SW480 (cell line): ENCODE measurements around the gene DRC7.
"Not testable (repeated sequence)": the region's sequence is repeated elsewhere in the genome, so short reads cannot be mapped to it uniquely, and the experiment has no call there.

Experiments used
- DNase-seq: peaks from one replicate; pipeline ENCODE4 v3.0.0-alpha.2; 2016; ENCODE audit warnings: low spot score

Gene DRC7

DNA sequence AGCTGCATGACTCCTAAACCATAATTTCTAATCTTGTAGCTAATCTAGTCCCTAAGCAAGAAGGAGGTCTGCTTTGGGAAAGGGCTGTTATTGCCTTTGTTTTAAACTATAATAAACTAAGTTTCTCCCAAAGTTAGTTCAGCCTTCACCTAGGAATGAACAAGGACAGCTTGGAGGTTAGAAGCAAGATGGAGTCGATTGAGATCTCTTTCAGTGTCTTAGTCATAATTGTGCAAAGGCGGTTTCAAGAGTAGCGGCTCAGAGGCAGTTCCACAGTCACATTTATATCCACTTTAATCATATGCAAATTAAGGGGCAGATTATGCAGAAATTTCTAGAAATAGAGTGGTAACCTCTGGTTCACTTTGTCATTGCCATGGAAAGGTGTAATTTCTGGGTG is 17.4 kb downstream of the DRC7 start:
- no peak for DNase-seq

DNA sequence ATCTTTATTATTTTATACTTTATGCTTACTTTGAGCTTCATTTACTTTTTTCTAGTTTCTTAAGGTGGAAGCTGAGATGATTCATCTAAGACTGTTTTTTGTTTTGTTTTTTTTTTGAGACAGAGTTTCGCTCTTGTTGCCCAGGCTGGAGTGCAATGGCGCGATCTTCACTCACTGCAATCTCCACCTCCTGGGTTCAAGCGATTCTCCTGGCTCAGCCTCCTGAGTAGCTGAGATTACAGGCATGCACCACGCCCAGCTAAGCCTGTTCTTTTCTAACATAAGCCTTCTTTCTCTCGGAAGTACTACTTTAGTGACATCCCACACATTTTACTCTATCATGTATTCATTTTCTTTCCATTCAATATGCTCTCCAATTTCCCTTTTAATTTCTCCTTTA is 18.0 kb downstream of the DRC7 start:
- not testable (repeated sequence) for DNase-seq

DNA sequence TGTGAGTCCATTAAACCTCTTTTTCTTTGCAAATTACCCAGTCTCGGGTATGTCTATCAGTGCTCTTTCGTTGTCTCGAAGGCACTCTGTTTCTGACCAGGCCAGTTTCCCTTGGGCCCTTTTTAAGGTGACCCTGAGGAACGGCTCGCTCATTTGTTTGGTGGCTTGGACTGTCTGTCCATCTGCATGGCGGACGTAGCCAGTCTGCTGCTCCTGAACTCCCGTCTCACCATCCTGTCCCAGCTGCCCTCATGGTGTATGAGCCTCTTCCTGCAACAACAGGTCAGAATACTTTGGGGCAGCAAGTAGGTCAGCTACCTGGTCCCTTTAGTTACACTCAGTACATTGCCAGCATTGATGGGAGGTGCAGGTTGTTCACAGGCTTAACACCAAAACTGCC is 19.0 kb downstream of the DRC7 start:
- no peak for DNase-seq

DNA sequence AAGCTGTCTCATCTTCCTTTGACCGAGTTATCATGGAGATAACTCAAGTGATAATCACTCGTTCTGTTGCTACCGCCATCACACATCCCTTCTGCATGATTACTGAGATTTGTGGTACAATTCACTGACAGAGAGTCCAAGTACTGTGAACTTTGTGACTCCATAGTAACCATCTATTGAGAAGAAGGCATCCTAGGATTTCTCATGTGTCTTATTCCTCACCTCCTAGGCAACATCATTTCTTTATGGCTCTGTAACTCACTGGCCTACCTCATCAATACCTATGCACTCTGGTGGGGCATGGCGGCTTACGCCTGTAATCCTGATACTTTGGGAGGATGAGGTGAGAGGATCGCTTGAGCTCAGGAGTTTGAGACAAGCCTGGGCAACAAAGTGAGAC is 19.4 kb downstream of the DRC7 start:
- no peak for DNase-seq

DNA sequence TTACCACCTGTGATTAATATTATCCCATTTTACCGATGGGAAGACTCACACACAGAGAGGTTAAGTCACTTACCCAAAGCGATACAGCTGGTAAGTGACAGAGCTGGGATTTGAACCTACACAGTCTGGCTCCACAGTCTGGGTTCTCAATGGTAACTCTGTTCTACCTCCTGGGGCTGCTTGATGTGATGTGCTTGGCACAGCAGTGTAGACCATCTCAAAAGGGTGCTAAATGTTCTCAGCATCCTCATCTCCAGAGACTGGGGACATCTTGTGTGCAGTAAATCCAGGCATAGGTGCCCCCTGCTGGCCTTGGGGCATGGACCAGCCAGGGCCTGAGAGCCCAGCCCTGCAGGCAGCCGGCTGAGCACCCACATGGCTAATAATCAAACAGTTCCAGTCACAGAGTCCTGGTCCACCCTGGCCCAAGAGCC is 25.6 kb downstream of the DRC7 start:
- peak; percentile 38 for DNase-seq

DNA sequence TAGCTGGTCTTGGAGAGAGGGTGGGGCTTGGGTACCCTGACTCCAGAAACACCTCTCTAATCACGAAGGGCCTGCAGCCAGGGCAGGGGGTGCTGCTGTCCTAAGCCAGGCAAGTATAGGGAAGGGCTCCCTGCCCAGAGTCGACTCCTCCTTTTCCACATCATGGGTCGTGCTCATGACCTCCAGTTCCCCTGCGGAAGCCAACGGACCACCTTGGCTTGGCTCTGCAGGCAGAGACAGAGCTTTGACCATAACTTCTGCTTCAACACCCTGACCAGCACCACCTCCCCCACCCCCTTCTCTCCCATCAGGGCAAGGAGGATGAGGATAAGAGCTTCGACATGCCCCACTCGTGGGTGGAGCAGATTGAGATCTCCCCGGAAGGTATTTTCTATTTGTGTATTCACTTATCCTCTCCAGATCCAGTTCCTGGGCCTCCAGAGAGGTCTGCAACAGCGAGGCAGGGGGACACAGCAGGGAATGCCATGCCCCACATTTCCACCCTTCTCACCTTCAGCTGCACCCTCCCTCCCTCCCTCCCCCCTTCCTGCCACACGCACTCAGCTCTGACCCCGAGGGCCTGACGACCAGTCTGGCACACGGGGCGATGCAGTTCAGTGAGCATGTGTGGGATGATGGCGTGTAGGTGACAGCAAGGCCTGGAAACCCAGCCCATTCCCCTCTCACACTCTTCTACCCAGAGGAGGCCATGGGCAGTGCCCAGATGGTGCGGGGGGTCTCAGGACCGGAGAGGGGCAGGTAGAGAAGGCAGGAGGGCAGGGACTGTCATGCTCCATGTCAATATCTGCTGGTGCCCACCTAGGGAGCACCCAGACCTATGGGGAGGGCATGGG is 27.0 kb downstream of the DRC7 start:
- no peak for DNase-seq

DNA sequence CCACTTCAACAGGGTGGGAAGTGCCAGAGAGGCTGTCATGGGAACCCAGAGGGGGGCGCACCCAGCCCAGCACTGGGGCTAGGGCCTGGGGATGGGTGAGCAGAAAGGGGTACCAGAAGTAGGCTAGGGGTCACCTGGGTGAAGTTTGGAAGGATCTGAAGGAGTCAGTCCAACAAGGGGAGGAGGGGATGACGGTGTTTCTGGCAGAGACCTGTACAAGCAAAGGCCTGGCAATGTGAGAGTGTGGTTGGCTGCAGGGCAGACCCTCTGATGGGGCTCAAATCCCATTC is 27.5 kb downstream of the DRC7 start:
- no peak for DNase-seq

DNA sequence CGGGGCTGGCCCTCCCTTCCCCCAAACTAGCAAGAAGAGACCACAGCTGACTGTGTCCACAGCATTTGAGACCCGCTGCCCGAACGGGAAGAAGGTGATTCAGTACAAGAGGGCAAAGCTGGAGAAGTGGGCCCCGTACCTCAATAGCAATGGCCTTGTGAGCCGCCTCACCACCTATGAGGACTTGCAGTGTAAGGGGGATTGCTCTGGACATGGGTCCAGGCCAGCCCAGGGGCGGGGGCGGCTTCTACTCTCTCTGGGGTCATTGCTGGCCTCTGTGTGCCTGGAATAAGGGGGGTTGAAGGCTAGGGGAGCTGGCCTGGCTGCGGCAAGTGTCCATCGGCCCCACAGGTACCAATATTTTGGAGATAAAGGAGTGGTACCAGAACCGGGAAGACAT is 28.0 kb downstream of the DRC7 start:
- DNase-seq: no peak

DNA sequence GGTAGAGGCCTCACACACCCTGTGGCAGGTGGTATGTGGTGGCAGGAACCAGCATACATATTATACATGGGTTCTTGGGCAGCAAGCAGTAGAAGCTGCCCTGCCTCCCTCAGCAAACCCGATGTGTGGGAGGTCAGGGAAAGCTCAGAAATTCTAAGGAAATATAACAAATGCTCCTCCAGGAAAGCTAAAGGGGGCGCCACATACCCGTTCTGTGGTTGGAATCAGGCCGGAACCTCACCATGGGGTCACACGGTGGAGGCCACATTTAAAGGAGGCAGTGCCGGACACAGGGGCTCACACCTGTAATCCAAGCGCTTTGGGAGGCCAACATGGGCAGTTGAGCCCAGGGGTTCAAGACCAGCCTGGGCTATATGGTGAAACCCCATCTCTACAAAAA is 28.6 kb downstream of the DRC7 start:
- peak; percentile 7 for DNase-seq

DNA sequence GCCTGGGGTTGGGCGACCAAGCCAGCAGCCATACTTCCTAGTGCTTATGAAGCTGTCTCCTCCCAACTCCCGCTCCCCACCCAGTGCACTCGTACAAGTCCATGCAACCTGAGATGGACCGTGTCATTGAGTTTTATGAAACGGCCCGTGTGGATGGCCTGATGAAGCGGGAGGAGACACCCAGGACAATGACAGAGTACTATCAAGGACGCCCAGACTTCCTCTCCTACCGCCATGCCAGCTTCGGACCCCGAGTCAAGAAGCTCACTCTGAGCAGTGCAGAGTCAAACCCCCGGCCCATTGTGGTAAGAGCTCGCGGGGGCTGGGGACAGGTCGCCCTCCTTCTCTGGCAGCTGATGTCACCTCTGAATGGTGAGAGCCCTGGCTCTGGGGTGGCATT is 29.9 kb downstream of the DRC7 start:
- no peak for DNase-seq

DNA sequence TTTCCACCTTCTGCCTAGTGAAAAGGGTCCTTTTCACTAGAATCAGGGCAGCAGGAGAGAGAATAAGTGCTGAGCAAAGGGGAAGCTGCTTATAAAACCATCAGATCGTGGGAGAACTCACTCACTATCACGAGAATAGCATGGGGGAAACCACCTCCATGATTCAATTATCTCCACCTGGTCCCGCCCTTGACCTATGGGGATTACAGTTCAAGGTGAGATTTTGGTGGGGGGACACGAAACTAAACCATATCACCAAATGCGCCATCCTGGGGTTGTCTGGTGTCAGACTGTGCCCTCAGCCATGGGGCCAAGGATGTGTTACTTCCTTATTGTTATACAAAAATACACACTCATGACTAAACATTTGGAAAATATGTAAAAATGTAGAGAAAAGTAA is 30.5 kb downstream of the DRC7 start:
- DNase-seq: no peak

DNA sequence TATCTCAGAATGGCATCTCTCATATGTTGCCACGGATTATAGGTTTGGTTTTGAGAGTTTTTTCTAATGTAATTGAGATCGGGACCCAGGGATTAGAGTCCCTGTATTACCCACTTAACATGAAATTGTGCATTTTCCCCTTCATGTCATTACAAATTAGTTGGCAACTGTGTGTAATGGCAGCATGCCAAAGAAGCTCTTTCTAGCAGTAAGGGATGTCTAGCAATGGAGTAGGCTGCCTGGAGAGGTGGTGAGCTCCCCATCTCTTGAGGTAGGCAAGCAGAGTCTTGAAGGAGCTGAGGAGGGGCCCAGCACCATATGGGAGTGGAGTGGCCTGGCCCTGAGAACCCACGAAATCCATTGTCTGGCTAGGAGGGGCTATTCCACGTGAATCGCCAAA is 30.9 kb downstream of the DRC7 start:
- no peak for DNase-seq

DNA sequence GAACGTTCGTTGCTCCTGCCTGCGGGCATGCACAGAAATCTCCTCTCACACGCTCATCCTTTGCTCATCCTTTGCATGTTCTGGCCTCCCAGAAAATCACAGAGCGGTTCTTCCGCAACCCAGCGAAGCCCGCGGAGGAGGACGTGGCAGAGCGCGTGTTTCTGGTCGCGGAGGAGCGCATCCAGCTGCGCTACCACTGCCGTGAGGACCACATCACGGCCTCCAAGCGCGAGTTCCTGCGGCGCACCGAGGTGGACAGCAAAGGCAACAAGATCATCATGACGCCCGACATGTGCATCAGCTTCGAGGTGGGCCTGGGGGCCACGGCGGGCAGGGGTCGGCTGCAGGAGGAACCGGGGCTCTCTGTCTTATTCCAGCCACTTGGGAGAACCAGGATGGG is 31.4 kb downstream of the DRC7 start:
- DNase-seq: no peak

DNA sequence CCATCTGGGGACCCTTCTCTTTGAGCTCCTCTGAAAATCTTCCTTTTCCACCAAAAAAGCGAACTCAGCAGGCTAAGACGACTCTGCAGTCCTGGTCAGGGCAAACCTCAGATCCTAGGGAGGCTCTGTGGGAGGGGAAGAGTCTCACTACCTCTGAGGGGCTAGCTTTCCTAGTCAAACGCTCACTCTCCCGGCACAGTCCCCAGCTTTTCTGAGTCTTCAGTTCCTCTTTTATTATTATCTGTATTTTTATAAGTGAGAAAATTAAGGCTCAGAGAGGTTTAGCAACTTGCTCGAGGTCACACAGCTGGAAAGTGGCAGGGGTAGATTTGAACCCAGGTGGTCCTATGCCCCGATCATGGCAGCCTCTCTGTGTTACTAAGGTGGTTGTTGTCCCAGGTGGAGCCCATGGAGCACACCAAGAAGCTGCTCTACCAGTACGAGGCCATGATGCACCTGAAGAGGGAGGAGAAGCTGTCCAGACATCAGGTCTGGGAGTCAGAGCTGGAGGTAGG is 31.9 kb downstream of the DRC7 start:
- no peak for DNase-seq

DNA sequence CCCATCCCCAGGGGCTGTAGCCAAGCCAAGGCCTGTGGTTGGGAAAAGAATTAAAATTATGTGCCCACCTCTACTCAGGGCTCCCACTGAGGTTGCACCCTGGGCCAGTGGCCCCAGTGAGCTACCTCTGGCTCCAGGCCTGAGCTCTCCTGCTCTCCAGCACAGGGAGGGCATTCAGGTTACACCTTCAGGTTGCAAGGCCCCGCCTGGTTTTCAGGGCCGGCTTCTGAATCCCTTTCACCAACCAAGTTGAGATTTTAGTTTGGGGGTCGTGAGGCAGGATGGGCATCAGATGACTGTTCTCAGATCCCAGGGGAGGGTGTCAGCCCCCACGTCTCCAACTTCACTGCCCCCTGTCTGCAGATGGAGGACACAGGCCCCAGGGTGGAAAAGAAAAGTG is 33.0 kb downstream of the DRC7 start:
- no peak for DNase-seq

DNA sequence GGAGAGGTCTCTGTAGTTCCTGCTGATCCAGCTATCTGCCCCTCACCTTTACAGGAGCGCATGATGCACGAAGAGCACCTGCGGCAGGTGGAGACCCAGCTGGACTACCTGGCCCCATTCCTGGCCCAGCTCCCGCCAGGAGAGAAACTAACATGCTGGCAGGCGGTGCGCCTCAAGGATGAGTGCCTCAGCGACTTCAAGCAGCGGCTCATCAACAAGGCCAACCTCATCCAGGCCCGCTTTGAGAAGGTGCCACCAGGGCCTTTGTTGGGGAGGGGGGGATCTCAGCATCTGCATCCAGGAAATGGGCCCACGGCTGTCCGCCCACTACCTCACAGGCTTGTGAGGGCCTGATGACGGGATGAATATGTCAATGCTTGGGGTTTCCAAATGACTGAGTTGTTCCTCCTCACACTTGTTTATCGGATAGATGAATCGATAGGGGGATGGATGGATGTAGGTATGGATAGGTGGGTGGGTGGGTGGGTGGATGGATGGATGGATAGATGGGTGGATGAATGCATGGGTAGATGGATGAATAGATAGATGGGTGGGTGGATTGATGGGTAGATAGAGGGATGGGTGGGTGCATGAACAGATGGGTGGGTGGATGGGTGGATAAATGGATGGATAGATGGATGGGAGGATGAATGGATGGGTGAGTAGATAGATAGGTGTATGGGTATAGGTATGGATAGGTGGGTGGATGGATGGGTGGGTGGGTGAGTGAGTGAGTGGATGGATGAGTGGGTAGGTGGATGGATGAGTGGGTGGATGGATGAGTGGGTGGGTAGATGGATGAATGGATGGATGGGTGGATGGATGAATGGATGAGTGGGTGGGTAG is 34.0 kb downstream of the DRC7 start:
- DNase-seq: no peak

DNA sequence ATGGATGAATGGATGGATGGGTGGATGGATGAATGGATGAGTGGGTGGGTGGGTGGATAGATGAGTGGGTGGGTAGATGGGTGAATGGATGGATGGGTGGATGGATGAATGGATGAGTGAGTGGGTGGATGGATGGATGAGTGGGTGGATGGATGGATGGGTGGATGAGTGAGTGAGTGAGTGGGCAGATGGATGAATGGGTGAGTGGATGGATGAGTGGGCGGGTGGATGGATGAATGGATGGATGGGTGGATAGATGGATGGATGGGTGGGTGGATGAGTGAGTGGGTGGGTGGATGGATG is 34.5 kb downstream of the DRC7 start:
- no peak for DNase-seq

DNA sequence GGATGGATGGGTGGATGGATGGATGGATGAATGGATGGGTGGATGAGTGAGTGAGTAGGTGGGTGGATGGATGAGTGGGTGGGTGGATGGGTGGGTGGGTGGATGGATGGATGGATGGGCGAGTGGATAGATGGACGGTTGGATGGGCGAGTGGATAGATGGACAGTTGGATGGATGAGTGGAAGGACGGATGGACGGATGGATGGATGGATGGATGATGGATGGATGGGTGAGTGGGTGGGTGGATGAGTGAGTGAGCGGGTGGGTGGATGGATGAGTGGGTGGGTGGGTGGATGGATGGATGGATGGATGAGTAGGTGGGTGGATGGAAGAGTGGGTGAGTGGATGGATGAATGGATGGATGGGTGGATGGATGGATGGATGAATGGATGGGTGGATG is 35.2 kb downstream of the DRC7 start:
- not testable (repeated sequence) for DNase-seq

DNA sequence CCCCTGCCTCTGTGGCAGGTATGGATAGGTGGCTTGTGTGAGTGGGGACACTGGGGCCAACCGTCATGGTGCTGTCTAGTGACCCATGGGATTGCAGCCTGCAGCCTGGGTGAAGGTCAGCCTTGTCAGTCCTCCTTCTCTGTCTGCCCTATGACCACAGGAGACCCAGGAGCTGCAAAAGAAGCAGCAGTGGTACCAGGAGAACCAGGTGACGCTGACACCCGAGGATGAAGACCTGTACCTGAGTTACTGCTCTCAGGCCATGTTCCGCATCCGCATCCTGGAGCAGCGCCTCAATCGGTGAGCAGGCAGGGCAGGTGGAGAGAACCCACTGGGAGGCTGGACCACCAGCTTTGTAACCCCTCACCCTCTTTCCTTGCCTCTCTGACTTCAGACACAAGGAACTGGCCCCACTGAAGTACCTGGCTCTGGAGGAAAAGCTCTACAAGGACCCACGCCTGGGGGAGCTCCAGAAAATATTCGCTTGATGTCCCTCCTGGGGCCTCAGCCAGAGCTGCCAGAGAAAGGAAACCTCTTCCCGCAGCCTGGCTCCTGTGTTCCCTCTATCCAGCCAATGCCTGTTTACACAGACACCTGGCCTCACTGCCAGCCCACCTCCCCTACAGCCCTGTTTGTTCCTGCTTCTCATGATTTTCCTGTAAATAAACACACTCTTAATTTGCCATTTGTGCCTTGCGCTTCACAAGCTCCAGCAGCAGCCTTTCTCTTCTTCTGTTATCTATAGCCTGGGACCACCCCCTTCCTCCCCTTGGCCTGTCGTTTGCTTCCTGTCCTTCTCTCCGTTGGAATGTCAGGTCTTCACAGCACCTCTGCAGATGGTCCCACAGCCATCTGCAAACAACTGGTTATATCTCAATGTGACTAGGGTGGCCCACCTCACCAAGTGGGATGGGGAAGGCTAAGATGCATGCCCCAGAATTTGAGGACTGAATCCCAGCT is 36.4 kb downstream of the DRC7 start:
- DNase-seq: no peak

DNA sequence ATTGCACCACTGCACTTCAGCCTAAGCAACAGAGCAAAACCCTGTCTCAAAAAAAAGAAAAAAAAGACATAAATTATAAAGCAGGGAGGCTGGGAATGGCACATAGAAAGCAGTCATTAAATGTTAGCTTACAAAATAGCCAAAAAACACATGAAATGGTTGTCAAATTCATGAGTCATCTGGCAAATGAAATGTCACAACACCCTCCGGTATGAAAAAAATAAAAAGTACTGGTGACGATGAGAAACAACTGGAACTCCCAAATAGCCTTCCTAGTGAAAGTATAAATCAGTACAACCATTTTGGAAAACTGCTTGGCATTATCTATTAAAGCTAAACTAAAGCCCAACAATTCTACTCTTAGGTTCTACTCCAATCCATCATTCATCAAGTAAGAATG is 37.4 kb downstream of the DRC7 start:
- DNase-seq: no peak

DNA sequence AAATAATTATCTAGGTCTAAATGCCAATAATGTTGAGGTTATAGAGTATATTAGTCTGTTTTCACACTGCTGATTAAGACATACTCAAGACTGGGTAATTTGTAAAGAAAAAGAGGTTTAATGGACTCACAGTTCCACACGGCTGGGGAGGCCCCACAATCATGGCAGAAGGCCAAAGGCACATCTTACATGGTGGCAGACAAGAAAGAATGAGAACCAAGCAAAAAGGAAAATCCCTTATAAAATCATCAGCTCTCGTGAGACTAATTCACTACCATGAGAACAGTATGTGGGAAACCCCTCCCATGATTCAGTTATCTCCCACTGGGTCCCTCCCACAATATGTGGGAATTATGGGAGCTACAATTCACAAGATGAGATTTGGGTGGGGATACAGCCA is 38.1 kb downstream of the DRC7 start:
- no peak for DNase-seq

DNA sequence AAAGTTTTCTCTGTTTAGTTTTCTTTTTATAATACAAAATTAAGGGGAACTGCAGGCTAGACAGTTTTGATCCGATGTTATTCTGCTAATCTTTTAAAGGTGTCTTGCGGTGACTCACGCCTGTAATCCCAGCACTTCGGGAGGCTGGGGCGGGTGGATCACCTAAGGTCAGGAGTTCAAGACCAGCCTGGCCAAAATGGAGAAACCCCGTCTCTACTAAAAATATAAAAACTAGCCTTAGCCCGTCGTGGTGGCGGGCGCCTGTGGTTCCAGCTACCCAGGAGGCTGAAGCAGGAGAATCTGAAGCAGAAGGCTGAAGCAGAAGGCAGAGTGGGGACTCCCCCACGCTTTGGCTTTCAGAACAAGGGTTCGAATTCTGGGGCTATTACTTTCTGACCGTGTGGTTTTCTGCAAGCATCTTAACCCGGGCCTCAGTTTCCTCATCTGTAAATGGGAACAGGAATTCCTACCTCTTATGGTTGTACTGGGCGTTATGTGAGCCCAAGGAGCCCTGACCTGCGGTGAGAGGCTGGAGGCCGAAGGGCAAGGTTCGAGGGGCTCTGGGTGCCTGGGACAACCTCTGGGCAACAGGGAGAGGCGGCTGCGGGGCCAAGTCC is 39.8 kb downstream of the DRC7 start:
- no peak for DNase-seq
